Activated CD8-positive, alpha-beta T cell treated with anti-CD3 and anti-CD28 coated beads, Interleukin-2, amount 10 ng/mL, durations not matched to agents 7 days and 5 days (primary cell): ENCODE results near the gene ATOH7. TPM values are rescaled to one million over a fixed set of nuclear protein-coding genes. Genes with fewer than 3 reads are reported as not detected.
"Not testable (repeated sequence)": the region's sequence is repeated elsewhere in the genome, so short reads cannot be mapped to it uniquely, and the experiment has no call there.

ENCODE experiments used
- ATAC-seq: fragments of 150-1000 bp; cut with Tn5 transposase; one replicate; pipeline ENCODE4 v1.10.0; 2021; ENCODE audit warnings: moderate library complexity
- CTCF ChIA-PET: fragments of 350-600 bp; sonication (Branson Sonifier 250); formaldehyde crosslinking; loops from one replicate; lab custom pipeline; 2021; ENCODE audit warnings: antibody characterized with exemption; lab: Charles Lee
- POLR2A ChIA-PET: fragments of 350-600 bp; sonication (Branson Sonifier 250); formaldehyde crosslinking; loops from one replicate; lab custom pipeline; 2021; ENCODE audit warnings: antibody characterized with exemption; lab: Charles Lee
- DNase-seq: peaks from one replicate; pipeline ENCODE4 v3.0.0-alpha.2; 2020
- H3K27ac Mint-ChIP-seq: one replicate; pipeline ENCODE4 v1.8.0; 2021; ENCODE audit warnings: mild to moderate bottlenecking, mixed read lengths
- H3K27me3 Mint-ChIP-seq: one replicate; pipeline ENCODE4 v1.8.0; 2021; ENCODE audit warnings: low read depth, mixed read lengths
- H3K36me3 Mint-ChIP-seq: one replicate; pipeline ENCODE4 v1.8.0; 2021; ENCODE audit warnings: low read depth, mixed read lengths
- H3K4me1 Mint-ChIP-seq: one replicate; pipeline ENCODE4 v1.8.0; 2021; ENCODE audit warnings: low read depth, mixed read lengths
- H3K4me3 Mint-ChIP-seq: one replicate; pipeline ENCODE4 v1.8.0; 2021; ENCODE audit warnings: mild to moderate bottlenecking, mixed read lengths
- H3K9me3 Mint-ChIP-seq: one replicate; pipeline ENCODE4 v1.8.0; 2022; ENCODE audit warnings: mixed read lengths; ENCODE audit not compliant: insufficient read depth
- total RNA-seq, 2 experiments: library from RNA; stranded (reverse); gene quantifications; one replicate each; pipeline ENCODE4 v1.2.3, GENCODE V29; 2021

Gene ATOH7
- total RNA-seq, 2 experiments from 2014 or later = not detected

- DNase-seq = no peak
Measured at GRCh38 chr10:68202960-68203353, 29.0 kb downstream of the ATOH7 start.

DNA sequence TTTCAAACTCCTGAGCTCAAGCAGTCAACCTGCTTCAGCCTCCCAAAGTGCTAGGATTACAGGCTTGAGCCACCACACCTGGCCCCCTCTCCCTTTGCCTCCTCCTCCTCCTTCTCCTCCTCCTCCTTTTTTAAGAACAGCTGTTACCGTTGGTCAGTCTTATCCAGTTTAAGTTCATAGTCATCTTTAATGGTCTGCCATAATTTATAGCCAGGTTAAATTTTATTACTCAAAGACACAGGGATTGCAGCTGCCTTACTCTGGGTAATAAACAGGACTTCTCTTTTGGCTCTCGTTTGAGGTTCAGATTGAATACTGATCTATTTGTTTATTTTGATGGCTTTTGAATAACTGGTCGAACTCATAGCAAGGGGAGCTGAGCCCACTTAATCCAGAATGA, 35.2 kb downstream of the ATOH7 start:
- H3K36me3 Mint-ChIP-seq = no peaks in the 10 kb centered on the region
- no peak overlapping the region for H3K27ac Mint-ChIP-seq
- ChIA-PET POLR2A (no interaction called here), CTCF (interaction anchor here (0.9 to 1.2 kb wide), 2 partner anchors 16 to 105 kb away, joined by 3 to 6 read pairs; no protein-coding TSS in a partner anchor)
- ATAC-seq (no peak), DNase-seq (no peak)
- peaks cover 27% of the 10 kb centered on the region for H3K27me3 Mint-ChIP-seq
- no peaks in the 10 kb centered on the region for H3K9me3 Mint-ChIP-seq
- no peaks in the 10 kb centered on the region for H3K4me1 Mint-ChIP-seq
- H3K4me3 Mint-ChIP-seq = no peak overlapping the region

More at GRCh38 chr10:68202960-68203353, 29.0 kb downstream of the ATOH7 start:
- ChIA-PET POLR2A (no interaction called here), CTCF (interaction anchor here (0.6 to 2.0 kb wide), 6 partner anchors 10 to 348 kb away, joined by 3 to 12 read pairs (median 3); no protein-coding TSS in a partner anchor)
- H3K27ac Mint-ChIP-seq = no peak overlapping the region
- no peaks in the 10 kb centered on the region for H3K9me3 Mint-ChIP-seq
- H3K36me3 Mint-ChIP-seq = no peaks in the 10 kb centered on the region
- H3K4me1 Mint-ChIP-seq = peaks cover 9% of the 10 kb centered on the region
- no peak overlapping the region for H3K4me3 Mint-ChIP-seq
- H3K27me3 Mint-ChIP-seq = peaks cover 29% of the 10 kb centered on the region
- ATAC-seq = no peak

DNA sequence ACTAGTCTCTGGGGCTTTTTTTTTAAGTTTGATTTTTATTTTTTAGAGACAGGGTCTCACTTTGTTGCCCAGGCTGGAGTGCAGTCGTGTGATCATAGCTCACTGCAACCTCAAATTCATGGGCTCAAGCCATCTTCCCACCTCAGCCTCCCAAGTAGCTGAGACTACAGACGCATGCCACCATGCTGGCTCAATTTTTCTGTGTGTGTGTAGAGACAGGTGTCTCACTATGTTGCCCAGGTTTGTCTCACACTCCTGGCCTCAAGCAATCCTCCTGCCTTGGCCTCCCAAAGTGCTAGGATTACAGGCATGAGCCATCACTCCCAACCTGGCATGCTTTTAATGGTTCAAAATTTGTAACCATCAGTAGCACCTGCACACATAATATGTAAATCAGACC, 36.1 kb downstream of the ATOH7 start:
- DNase-seq, ATAC-seq, CTCF ChIA-PET, H3K9me3 Mint-ChIP-seq, POLR2A ChIA-PET, H3K36me3 Mint-ChIP-seq, H3K4me1 Mint-ChIP-seq, H3K27ac Mint-ChIP-seq, H3K4me3 Mint-ChIP-seq: not testable (repeated sequence)
- H3K27me3 Mint-ChIP-seq = peaks cover 30% of the 10 kb centered on the region

GRCh38 chr10:68194290-68194689, 37.6 kb downstream of the ATOH7 start:
- POLR2A ChIA-PET = no interaction called here
- Mint-ChIP-seq H3K4me1 (no peaks in the 10 kb centered on the region), H3K36me3 (no peaks in the 10 kb centered on the region), H3K27me3 (peaks cover 28% of the 10 kb centered on the region), H3K27ac (no peak overlapping the region), H3K4me3 (no peak overlapping the region), H3K9me3 (no peaks in the 10 kb centered on the region)
- no peak for ATAC-seq
- CTCF ChIA-PET = interaction anchor here (0.6 kb wide), 1 partner anchor 339 kb away, joined by 3 read pairs; no protein-coding TSS in a partner anchor
- no peak for DNase-seq

GRCh38 chr10:68192113-68192512, 39.8 kb downstream of the ATOH7 start:
- no peak overlapping the region for H3K27ac Mint-ChIP-seq
- CTCF ChIA-PET = no interaction called here
- H3K4me1 Mint-ChIP-seq = no peaks in the 10 kb centered on the region
- H3K4me3 Mint-ChIP-seq = no peak overlapping the region
- ATAC-seq (no peak), DNase-seq (no peak)
- POLR2A ChIA-PET = no interaction called here
- no peaks in the 10 kb centered on the region for H3K9me3 Mint-ChIP-seq
- no peaks in the 10 kb centered on the region for H3K36me3 Mint-ChIP-seq
- peaks cover 30% of the 10 kb centered on the region for H3K27me3 Mint-ChIP-seq

DNA sequence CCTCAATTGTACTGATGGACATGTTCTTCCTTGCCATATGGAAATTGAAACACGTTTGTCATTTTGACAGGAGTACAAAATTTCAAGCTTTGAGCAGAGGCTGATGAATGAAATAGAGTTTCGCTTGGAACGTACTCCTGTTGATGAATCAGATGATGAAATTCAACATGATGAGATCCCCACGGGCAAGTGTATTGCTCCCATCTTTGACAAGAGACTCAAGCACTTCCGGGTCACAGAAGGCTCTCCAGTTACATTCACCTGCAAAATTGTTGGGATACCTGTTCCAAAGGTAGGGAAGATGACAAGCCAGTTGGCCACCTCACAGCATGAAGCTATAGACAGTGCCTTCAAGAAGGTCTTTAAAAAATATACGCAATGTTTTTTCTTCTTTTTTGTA, 43.1 kb downstream of the ATOH7 start:
- Mint-ChIP-seq H3K4me3 (no peak overlapping the region), H3K27me3 (peaks cover 43% of the 10 kb centered on the region), H3K27ac (no peak overlapping the region), H3K4me1 (no peaks in the 10 kb centered on the region), H3K9me3 (no peaks in the 10 kb centered on the region), H3K36me3 (no peaks in the 10 kb centered on the region)
- ChIA-PET POLR2A (no interaction called here), CTCF (interaction anchor here (1.2 to 2.1 kb wide), 2 partner anchors 24 to 33 kb away, joined by 3 to 6 read pairs; no protein-coding TSS in a partner anchor)
- ATAC-seq (no peak), DNase-seq (no peak)

- Mint-ChIP-seq H3K27ac (no peak overlapping the region), H3K4me3 (no peak overlapping the region), H3K9me3 (no peaks in the 10 kb centered on the region), H3K4me1 (no peaks in the 10 kb centered on the region), H3K27me3 (peaks cover 27% of the 10 kb centered on the region), H3K36me3 (no peaks in the 10 kb centered on the region)
- no peak for DNase-seq
- POLR2A ChIA-PET = no interaction called here
- ATAC-seq = no peak
- CTCF ChIA-PET = interaction anchor here (0.7 kb wide), 1 partner anchor 27 kb away, joined by 3 read pairs; no protein-coding TSS in a partner anchor
Measured at GRCh38 chr10:68185085-68185484, 46.8 kb downstream of the ATOH7 start.

DNA sequence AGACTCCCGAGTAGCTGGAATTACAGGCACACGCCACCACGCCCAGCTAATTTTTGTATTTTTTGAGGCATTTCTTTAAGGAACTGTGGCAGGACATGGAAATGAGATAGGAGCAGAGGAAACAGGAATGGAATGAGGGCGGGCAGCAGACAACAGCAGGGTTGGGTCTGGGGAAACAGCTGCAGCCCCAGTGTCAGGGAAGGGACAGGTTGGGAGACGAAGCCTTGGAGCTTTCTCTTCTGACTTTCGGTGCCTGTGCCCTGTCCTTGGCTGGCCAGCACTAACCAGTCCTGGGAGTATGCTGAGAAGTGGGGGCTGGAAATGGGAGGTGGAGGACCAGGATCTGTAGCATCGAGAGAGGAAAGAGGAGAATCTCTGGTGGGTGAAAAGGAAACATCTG, 47.4 kb downstream of the ATOH7 start:
- ATAC-seq = no peak

More for the DNA sequence above, 47.4 kb downstream of the ATOH7 start:
- Mint-ChIP-seq H3K27me3 (peaks cover 27% of the 10 kb centered on the region), H3K27ac (no peak overlapping the region), H3K4me1 (no peaks in the 10 kb centered on the region), H3K9me3 (no peaks in the 10 kb centered on the region), H3K36me3 (no peaks in the 10 kb centered on the region), H3K4me3 (no peak overlapping the region)
- ChIA-PET POLR2A (no interaction called here), CTCF (interaction anchor here (0.7 kb wide), 1 partner anchor 28 kb away, joined by 3 read pairs; no protein-coding TSS in a partner anchor)
- DNase-seq = no peak

Other genes starting within 250 kb of the ATOH7 start
- 10 to 100 TPM; 48.8 to 50.1 TPM for gene HERC4, start 156.8 kb downstream of the ATOH7 start, total RNA-seq
- gene MYPN, start 122.6 kb downstream of the ATOH7 start, total RNA-seq = not detected
- gene HNRNPH3, start 100.0 kb upstream of the ATOH7 start, total RNA-seq = 100 to 1,000 TPM; 114 to 122 TPM
- 1 to 10 TPM in 1 of 2 experiments, under 1 TPM in 1; 0.97 to 1.3 TPM for gene PBLD, start 100.8 kb upstream of the ATOH7 start, total RNA-seq
- gene RUFY2, start 175.2 kb upstream of the ATOH7 start, total RNA-seq = 10 to 100 TPM; 11.4 to 12.9 TPM
- 10 to 100 TPM; 51.4 to 52.6 TPM for gene DNA2, start 239.9 kb upstream of the ATOH7 start, total RNA-seq